Measurements from ENCODE around the gene NQO2. TPM values are rescaled to one million over a fixed set of nuclear protein-coding genes. Genes with fewer than 3 reads are reported as not detected.

The NQO2 gene
- total RNA-seq, 1 experiment from 2014 or later = 35.8 TPM

DNA sequence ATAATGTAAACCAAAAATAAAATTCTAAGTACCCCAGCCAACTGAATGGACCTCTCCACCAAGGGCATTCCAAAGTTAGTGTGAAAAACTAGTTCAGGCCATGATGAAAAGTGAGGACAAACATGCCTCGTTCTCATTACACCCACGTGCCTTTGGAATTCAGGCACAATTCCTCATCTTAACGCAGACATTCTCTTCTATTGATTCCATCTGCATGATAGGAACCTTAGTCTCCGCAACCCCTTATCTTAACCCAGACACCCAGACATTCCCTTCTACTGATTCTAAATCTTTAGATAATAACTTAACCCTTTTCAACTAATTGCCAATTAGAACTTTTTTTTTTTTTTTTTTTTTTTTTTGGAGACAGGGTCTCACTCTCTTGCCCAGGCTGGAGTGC, 20.8 kb upstream of the NQO2 start:
- H3K9me3 ChIP-seq = no peaks in the 10 kb centered on the region
- TF ChIP-seq, protein P1, sequence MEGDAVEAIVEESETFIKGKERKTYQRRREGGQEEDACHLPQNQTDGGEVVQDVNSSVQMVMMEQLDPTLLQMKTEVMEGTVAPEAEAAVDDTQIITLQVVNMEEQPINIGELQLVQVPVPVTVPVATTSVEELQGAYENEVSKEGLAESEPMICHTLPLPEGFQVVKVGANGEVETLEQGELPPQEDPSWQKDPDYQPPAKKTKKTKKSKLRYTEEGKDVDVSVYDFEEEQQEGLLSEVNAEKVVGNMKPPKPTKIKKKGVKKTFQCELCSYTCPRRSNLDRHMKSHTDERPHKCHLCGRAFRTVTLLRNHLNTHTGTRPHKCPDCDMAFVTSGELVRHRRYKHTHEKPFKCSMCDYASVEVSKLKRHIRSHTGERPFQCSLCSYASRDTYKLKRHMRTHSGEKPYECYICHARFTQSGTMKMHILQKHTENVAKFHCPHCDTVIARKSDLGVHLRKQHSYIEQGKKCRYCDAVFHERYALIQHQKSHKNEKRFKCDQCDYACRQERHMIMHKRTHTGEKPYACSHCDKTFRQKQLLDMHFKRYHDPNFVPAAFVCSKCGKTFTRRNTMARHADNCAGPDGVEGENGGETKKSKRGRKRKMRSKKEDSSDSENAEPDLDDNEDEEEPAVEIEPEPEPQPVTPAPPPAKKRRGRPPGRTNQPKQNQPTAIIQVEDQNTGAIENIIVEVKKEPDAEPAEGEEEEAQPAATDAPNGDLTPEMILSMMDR (IDR thresholded peaks at IDR 0.05; ENCODE audit: insufficient read depth in 1 of 2, low read depth in 1 of 2, low read length in 1 of 2, severe bottlenecking in 1 of 2, unreplicated experiment in 1 of 2) = no peak
- no peaks in the 10 kb centered on the region for H3K27me3 ChIP-seq (replicated peaks; ENCODE audit: control insufficient read depth, insufficient read depth, low read length)
- no TSS peak for BruUV-seq (replicated peaks)
- Mint-ChIP-seq H3K27me3 (ENCODE audit: insufficient read depth, unreplicated experiment) (no peaks in the 10 kb centered on the region), H3K4me3 (ENCODE audit: unreplicated experiment) (no peak overlapping the region), H3K9me3 (ENCODE audit: unreplicated experiment) (no peaks in the 10 kb centered on the region), H3K27ac (ENCODE audit: unreplicated experiment) (no peak overlapping the region), H3K36me3 (ENCODE audit: insufficient read depth, unreplicated experiment) (no peaks in the 10 kb centered on the region), H3K4me1 (ENCODE audit: low read depth, unreplicated experiment) (peaks cover 26% of the 10 kb centered on the region)
- intact Hi-C loops (cut with micrococcal nuclease; ENCODE audit: unreplicated experiment) = no loop called here
- peaks cover 49% of the 10 kb centered on the region for H3K4me1 ChIP-seq
- no peaks in the 10 kb centered on the region for H3K36me3 ChIP-seq (ENCODE audit: control insufficient read depth, insufficient read depth, low read length)
- DNase-seq = no peak
- POLR2A ChIA-PET = no interaction called here
- CTCF ChIA-PET = no interaction called here
- H3K4me3 ChIP-seq (ENCODE audit: low read depth, low read length) = no peak overlapping the region

DNA sequence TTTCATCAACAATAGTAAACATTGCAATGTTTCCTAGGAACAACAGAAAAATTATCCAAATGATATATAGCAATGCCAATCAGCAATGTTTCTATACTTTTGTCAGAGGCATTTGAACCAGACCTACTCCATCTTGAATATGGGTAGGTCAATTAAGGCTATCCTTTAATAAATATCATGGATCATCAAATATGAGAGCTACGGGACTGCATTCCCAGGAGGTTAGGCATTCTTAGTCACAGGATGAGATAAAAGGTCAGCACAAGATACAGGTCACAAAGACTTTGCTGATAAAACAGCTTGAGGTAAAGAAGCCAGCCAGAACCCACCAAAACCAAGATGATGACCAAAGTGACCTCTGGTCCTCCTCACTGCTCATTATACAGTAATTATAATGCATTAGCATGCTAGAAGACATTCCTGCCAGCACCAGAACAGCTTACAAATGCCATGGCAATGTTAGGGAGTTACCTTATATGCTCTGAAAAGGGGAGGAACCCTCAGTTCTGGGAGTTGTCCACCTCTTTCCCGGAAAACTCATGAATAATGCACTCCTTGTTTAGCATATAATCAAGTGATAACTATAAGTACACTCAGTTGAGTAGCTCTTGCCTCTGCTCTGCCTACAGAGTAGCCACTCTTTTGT, 19.8 kb upstream of the NQO2 start:
- H3K9me3 ChIP-seq = no peaks in the 10 kb centered on the region
- TF ChIP-seq, protein P1 (IDR thresholded peaks at IDR 0.05; ENCODE audit: insufficient read depth in 1 of 2, low read depth in 1 of 2, low read length in 1 of 2, severe bottlenecking in 1 of 2, unreplicated experiment in 1 of 2) = no peak
- BruUV-seq (replicated peaks) = no TSS peak
- H3K36me3 Mint-ChIP-seq (ENCODE audit: insufficient read depth, unreplicated experiment) = no peaks in the 10 kb centered on the region
- peak overlapping the region; percentile 61 for H3K27ac Mint-ChIP-seq (ENCODE audit: unreplicated experiment)
- no peaks in the 10 kb centered on the region for H3K36me3 ChIP-seq (ENCODE audit: control insufficient read depth, insufficient read depth, low read length)
- no peak overlapping the region for H3K4me3 ChIP-seq (ENCODE audit: low read depth, low read length)
- CTCF ChIA-PET = interaction anchor here (0.9 to 1.1 kb wide), 3 partner anchors 9 to 189 kb away, joined by 4 to 5 read pairs (median 4); no protein-coding TSS in a partner anchor
- no peaks in the 10 kb centered on the region for H3K27me3 ChIP-seq (replicated peaks; ENCODE audit: control insufficient read depth, insufficient read depth, low read length)
- no peak overlapping the region for H3K4me3 Mint-ChIP-seq (ENCODE audit: unreplicated experiment)
- peaks cover 49% of the 10 kb centered on the region for H3K4me1 ChIP-seq
- H3K9me3 Mint-ChIP-seq (ENCODE audit: unreplicated experiment) = no peaks in the 10 kb centered on the region
- peaks cover 26% of the 10 kb centered on the region for H3K4me1 Mint-ChIP-seq (ENCODE audit: low read depth, unreplicated experiment)
- intact Hi-C loops (cut with micrococcal nuclease; ENCODE audit: unreplicated experiment) = loop anchor here (1.0 kb wide), 1 partner anchor 8 kb away; no protein-coding TSS in a partner anchor
- DNase-seq = no peak
- POLR2A ChIA-PET = interaction anchor here (1.5 kb wide), 1 partner anchor 9 kb away, joined by 9 read pairs; no protein-coding TSS in a partner anchor
- no peaks in the 10 kb centered on the region for H3K27me3 Mint-ChIP-seq (ENCODE audit: insufficient read depth, unreplicated experiment)

DNA sequence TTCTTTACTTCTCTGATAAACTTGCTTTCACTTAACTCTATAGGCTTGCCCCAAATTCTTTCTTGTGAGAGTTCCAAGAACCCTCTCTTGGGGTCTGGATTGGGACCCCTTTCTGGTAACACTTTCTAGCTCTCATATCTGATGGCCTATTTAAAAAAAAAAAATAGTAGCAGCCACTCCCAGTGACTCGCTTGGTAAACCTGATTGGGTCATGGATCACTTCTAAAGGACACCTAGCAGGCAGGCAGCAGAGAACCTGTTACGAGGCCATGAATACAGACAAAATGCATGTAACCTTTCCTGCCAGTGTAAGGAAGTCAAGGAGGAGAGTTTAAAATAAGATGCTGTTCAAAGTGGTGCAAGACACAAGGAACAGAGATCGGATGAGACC, 19.2 kb upstream of the NQO2 start:
- H3K4me3 Mint-ChIP-seq (ENCODE audit: unreplicated experiment) = no peak overlapping the region
- TF ChIP-seq, protein P1 (IDR thresholded peaks at IDR 0.05; ENCODE audit: insufficient read depth in 1 of 2, low read depth in 1 of 2, low read length in 1 of 2, severe bottlenecking in 1 of 2, unreplicated experiment in 1 of 2) = no peak
- no peak for DNase-seq
- H3K9me3 ChIP-seq = no peaks in the 10 kb centered on the region
- no peaks in the 10 kb centered on the region for H3K9me3 Mint-ChIP-seq (ENCODE audit: unreplicated experiment)
- no peaks in the 10 kb centered on the region for H3K36me3 ChIP-seq (ENCODE audit: control insufficient read depth, insufficient read depth, low read length)
- POLR2A ChIA-PET = interaction anchor here (1.5 kb wide), 1 partner anchor 9 kb away, joined by 9 read pairs; no protein-coding TSS in a partner anchor
- no peaks in the 10 kb centered on the region for H3K27me3 Mint-ChIP-seq (ENCODE audit: insufficient read depth, unreplicated experiment)
- H3K27ac Mint-ChIP-seq (ENCODE audit: unreplicated experiment) = peak overlapping the region; percentile 61
- no peak overlapping the region for H3K4me3 ChIP-seq (ENCODE audit: low read depth, low read length)
- CTCF ChIA-PET = interaction anchor here (0.9 to 1.1 kb wide), 3 partner anchors 8 to 189 kb away, joined by 4 to 5 read pairs (median 4); no protein-coding TSS in a partner anchor
- no TSS peak for BruUV-seq (replicated peaks)
- no peaks in the 10 kb centered on the region for H3K36me3 Mint-ChIP-seq (ENCODE audit: insufficient read depth, unreplicated experiment)
- H3K4me1 Mint-ChIP-seq (ENCODE audit: low read depth, unreplicated experiment) = peaks cover 26% of the 10 kb centered on the region
- no peaks in the 10 kb centered on the region for H3K27me3 ChIP-seq (replicated peaks; ENCODE audit: control insufficient read depth, insufficient read depth, low read length)
- H3K4me1 ChIP-seq = peaks cover 49% of the 10 kb centered on the region
- intact Hi-C loops (cut with micrococcal nuclease; ENCODE audit: unreplicated experiment) = loop anchor here (1.0 kb wide), 1 partner anchor 8 kb away; no protein-coding TSS in a partner anchor
